Dedifferentiated amniotic fluid mesenchymal stem cell (primary cell): Measurements from ENCODE around the gene DNTT.
"Not testable (repeated sequence)": the region's sequence is repeated elsewhere in the genome, so short reads cannot be mapped to it uniquely, and the experiment has no call there.

Experiments
- DNase-seq: peaks from one replicate; pipeline ENCODE4 v3.0.0-alpha.2; 2016; ENCODE audit errors: extremely low spot score

Gene DNTT

DNA sequence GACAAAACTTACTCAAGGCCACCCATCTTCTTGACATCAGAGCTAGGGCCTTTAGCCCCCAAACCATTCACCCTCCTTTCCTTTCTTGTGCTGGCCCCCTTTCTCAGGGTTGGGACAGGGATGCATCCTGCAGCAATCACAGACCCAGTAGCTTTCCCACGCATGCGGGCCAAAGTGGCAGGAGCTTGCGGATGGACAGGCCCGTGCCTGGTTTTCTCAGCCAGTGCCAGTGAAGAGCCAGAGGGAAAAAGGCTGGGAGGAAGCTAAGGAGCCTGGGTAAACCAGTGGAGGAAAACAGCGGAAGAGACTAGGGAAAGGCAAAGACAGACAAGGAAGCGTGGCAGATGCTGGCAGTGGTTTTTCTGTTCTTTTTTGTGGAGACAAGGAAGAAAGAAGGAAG, 27.8 kb upstream of the DNTT start:
- no peak for DNase-seq

DNA sequence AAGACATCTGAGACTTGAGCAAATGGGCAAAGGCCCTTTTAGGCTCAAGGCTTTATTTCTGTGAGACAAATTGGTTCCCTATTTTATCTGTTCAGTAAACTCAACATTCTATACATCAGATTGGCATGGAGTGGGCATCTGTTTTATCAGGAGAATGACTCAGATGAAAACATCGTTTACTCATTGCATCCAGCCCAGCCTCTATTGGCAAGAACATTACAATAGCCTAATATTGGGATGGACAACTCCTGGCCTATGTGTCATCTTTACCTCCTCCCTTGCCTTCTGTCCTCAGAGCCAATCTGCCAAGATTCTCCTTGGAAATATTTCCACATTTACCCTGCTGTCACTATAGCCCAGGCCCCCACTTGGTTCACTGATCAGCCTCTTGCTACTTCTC, 27.4 kb upstream of the DNTT start:
- no peak for DNase-seq

DNA sequence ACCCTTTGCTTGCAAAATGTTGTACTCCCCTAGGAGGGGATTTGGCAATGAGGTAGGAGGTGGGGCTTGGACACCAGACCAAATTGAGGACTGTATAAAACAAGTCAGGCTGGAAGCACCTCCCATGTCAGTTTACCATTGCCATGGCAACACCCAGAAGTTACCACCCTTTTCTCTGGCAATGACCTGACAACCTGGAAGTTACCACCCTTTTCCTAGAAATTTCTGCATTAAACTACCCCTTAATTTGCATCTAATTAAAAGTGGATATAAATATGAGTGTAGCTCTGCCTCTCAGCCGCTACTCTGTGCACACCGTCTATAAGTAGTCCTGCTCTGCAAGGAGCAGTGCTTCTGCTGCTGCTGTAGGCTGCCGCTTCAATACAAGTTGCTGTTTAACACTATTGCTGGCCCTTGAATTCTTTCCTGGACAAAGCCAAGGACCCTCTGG, 25.0 kb upstream of the DNTT start:
- DNase-seq, result no peak

DNA sequence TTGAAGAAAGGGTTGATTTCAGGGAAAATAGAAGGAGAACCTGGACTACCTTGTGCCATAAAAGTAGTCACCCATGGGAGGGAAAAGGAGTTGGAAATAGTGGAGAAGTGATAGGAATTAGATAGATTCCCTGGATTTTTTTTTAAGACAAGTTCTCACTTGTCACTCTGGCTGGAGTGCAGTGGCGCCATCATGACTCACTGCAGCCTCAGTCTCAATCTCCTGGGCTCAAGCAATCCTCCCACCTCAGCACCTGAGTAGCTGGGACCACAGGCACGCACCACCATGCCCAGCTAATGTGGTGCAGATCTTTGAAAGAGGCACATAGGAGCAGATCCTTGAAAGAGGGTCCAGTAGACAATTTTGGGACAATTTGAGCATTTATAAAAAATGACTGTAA, 23.4 kb upstream of the DNTT start:
- DNase-seq, result no peak

DNA sequence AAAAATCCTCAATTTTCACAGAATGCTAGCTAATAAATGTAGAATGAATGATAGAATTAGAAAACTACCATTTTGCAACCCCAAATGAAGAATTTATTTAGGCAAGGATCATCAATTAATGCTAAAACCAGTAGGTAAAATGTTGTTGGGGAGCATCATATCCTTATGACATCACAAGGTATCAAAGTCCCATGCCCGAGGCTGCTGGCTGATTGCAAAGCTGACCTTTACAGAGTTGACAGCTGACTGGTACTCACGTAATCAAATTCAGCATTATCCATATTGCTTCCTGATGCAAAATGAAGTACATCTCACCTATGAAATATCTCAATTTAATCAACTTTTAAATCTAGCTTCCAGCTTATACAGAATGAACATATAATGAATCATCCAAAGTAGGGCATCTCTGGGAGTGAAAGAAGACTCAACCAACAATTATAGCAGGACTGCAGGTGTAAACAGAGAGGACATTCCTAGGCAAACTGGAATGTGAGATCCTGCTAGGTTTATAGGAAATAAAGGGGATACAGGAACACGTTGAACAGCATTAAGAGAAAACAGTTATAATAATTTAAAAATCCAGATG, 22.7 kb upstream of the DNTT start:
- DNase-seq, result no peak

DNA sequence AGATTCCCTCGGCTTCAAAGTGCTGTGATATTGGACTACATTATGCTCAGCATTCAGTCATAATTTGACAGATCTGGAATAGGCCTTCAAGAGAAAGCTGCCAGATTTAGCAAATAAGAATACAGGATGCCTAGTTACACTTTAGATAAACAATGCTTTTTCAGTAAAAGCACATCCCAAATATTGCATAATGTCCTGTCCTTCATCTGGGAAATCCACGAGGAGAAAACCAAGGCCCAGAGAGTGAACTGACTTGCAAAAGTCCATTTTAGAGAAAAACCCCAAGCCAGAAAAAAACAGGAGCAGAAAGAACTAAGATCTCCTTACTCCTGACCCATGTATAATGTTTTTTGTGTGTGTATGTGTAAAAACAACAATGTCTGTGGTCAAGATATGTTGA, 20.9 kb upstream of the DNTT start:
- no peak for DNase-seq

DNA sequence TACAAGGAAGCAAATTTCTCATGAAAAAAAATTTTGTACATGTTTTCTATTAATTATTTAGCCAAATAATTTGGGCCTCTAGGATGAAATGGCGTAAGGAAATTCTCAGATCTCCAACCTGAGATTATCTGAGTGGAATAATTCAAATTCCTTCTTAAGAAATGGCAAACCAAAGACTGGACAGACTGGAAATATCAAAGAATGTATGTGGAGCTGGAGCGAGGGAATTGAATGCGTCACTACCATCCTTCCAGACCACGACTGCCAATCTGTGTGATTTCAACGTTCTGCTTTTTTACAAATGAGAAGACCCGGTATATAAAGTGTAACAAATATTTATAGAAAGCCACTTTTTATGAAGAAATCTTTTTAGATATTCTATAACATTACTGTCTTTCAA, 20.5 kb upstream of the DNTT start:
- DNase-seq, result no peak

DNA sequence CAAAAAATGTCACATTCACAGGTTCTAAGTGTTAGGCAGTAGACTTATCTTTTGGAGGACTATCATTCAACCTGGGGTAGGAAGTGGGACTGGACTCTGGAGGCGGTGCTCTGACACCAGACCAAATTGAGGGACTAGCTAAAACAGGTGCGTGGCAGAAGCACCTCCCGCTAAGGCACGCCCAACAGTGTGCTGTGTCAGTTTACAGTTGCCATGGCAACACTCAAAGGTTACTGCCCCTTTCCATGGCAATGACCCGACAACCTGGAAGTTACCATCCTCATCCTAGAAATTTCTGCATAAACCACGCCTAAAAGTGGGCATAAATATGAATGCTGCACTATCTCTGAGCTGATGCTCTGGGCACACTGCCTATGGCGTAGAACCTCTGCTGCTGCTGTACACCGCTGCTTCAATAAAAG, 18.9 kb upstream of the DNTT start:
- no peak for DNase-seq

DNA sequence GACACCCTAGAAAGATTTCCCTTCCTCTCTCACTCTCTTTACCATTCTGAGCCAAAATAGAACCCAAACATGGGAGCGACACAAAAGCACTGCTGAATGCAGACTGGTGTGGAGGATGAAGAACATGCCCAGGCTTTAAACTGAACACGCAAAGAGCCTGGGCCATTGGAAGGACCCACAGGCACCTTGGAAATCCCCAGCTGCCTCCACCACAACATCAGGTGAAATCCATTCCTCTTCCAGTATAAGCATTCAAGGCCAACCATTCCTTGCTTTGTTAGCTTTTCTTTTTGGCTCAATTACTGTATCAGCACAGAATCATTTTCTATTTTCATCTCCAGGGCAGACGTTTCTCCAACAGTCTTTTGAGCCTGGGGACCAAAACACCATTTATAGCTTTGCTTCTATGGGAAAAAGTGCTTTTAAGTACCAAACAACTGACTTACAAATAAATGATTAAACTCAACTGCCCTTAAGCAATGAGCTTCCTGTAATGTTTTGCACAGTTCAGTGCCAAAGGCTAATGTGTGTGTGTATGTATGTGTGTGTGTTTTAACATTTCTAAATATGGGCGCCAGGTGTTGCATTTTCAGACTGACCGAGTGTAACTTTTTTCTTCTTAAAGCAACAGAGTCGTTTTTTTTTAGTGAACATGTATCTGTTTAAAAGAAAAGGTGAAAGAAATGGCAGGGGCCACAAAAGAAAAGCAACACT, 16.7 kb upstream of the DNTT start:
- no peak for DNase-seq

DNA sequence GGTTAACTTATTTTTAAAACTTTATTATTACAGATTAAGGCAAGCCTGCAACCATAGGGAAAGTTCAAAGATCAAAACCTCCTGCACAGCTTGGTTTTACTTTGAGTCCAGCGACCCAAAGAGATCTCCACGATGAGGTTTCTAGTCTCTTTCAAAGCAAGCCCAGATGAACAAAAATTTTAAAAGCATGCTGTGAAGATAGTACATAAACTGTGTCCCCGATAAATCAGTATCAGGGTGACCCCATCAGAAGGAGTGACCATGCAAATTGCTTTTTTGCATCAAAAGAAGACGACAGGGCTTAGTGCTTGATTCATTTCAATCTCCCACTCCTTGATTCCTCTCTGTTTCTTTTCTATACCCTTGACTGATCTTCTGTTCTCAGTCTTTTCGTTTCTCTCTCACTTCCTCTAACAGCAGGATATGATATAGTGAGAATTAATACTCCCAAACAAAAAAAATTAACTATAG, 16.0 kb upstream of the DNTT start:
- DNase-seq, result no peak

DNA sequence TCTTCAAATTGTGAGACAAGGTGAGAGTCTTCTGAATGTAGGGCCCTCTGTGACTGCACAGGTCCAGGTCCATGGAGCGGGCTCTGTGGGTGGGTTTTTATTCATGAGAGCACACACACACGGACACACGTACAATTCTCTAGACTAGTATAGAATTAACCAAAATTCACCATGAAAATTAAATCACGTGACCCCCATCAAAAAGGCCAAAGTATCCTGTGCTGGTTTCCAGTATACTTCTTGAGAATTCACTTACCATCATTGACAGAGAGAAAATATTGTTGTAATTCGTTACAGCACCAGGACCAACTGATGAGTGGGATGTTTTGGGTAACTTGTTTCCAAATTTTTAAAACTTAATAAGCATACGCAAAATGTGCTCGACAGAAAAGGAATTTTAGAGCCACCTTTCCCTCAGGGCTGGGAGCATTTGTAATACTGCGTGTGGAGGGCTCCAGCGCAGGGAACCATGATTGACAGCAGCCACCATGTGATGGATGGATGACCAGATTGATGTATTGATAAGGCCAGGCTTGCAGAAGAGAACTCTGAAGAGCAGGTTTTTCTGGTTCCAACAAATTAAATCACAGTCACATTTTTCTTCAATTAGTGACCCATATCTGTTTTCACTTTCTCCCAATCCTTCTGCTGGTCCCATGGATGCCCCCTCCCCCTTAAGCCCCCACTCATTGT, 14.9 kb upstream of the DNTT start:
- DNase-seq, result no peak

DNA sequence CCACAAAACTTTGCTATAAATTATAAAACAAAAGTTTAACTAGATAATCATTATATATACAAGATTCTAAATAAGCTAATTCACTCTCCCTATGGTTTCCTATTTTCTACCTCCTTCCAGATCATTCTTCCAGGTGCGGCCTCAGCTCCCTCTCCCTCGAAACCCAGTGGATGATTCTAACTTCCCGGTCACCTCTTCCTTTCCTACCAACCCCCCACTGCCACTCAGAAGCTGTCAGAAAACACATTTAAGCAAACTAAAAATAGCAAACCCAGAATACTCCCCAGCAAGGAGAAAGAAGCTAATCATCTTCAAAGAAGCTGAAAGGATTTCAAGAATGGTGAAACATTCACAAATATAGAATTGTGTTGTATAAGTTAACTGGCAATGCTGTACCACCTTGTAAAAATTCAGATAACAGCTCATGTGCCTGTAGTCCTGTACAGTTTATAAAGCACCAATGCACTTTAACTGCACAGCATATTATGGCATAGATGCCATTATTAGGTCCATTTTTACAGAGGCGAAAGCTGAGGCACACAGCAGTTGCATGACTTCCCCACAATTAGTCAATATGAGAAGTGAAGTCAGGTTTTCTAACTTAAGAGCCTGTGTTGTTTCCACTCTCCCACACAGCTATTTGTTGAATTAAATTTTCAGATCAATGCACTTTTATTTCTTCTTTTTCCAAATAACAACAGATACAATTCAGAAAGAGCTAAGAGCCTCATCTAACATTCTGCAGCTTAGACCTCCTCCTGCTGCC, 13.7 kb upstream of the DNTT start:
- DNase-seq, result no peak

DNA sequence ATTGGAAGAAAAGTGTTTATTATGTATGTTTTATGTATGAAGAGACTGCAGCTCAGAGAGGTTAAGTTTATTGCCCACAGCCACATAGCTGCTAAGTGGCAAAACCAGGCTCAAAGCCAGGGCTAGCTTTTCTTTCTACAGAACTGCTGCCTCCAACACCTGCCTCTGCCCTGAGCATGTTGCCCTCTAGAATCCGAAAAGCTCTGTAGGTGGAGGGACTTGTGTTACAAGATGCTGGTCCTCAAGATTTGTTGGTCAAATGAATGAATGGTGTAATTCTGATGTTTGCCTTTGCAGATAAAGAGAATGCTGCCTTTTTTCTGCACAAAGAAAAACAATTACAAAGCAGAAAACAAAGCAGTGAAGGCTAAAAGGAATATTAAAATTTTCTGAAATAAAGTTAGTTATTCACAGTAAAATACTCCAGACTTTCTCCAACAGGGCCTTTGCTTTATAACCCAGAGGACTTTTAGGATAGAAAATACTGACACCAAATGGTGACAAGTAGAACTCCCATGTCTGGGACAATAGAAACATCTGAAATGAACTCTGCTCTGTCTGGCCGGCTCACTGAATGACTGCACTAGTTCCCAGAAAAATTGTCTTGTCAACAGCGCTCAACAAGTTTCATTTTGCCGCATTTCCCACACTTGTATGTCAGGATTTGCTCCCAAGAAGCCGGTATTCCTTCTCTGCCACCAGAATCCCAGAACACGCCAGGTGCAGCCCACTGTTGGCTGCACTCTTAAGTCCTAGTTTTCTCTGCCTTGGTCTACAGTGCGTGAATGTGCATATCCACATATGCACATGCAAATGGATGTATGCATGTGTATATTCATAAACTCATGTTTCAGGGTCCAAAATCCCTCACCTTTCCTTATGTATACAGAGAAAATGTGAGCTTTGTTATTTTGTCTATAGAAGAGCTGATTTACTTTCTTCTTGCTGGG, 11.0 kb upstream of the DNTT start:
- peak; percentile 76 for DNase-seq

DNA sequence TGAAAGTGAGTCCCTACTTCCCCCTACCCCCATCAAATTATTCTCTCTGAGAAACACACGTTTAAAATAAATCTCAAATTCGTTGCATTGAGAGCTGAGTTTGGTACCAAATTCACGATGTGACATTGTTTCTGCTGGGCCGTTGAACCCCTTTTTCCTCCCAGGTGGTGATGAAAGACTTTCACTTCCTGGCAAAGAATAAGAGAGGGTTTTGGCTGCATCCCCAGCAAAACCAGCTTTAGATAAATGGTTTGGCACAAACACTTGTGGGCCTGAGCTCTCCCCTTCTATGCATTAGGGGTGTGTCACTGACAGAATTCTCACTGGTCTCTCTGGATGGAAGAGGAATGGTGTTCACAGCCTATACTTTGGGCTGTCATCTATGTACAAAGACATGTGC, 8.8 kb upstream of the DNTT start:
- no peak for DNase-seq

DNA sequence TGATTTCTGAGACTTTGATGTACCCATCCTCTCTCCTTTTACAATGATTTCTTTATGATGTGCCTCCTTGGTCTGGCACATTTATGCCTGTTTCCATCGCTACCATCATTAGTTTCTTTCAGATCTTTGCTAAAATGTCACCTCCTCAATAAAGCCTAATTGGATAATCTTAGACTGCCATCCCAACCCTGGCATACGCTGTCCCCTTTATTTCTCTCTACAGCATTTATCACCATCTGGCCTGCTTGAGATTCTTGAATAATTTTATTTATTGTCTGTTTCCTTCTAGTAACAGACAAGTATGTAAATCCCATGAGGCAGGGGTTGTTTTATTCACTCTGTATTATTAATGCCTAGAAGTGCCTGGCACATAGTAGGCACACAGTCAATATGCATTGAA, 6.7 kb upstream of the DNTT start:
- no peak for DNase-seq

DNA sequence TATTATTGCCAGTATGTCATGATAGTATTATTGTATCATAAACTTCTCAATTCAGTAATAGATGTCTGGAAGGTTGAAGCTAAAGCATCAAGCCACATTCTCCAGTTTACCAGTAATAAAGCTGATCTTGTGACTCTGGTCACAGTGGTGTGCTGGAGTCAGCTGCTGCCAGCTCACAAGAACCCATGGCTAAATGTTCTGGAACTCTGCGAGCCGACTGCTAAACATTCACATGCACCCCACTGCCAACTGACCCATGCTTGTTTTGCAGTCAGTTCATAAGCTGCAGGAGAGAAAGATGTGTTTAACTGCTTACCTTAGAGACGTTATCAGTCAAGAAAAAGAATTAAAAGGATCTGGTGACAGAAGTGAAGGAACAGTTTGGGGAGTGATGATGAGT, 5.9 kb upstream of the DNTT start:
- DNase-seq, result no peak

DNA sequence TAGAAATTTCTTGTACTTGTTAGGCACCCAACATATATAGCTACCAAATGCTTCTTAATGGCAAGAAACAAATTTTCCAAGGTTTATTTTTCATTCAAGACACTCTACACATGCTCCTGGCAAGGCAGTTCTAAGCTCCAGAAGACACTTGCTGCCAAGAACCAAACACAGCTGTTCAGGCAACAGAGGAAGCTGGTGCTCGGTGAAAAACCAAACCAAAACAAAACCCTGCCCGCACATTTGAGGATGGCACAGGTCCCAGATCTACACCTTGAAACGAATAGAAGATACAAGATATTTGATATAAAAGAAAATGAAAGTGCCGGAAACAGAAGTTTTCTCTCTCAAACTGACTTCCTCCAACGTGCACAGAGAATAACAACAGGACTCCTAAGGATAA, 4.9 kb upstream of the DNTT start:
- DNase-seq, result no peak

DNA sequence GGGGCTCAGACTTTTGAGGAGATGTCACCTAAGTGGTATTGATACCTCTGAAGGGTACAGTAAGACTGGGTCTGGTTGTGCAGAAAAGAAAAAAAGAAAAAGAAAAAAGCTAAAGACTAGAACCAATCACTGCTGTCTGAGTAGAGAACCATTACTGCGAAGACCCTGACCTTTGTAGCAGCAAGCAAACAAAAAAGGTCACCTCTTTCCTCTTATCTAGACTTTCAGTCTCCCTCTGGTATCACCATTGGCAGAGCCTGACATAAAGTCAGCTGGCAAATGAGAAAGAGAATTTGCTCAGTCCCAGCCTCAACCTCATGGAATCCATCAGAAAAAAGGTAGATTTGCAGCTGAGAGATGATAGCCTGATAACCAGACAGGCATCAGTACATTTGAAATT, 2.6 kb upstream of the DNTT start:
- DNase-seq, result no peak

DNA sequence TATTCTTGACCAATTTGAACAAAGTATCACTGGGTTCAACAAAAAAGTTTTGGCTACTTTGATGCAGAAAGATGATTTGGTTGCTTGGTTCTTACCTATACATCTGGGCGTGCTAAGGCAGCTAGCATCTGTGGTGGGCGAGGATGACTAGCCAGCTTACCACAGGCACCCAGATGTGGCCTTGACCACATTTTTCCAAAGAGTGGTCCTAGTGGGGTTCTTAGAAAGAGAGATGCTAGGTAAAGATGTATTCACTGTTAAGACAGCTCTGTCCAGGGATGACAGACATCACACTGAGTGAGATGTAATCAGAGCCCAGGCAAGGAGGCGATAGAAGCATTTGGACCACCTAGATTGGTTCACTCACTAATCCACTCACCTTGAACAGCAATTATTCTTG, 785 bp downstream of the DNTT start:
- no peak for DNase-seq

DNA sequence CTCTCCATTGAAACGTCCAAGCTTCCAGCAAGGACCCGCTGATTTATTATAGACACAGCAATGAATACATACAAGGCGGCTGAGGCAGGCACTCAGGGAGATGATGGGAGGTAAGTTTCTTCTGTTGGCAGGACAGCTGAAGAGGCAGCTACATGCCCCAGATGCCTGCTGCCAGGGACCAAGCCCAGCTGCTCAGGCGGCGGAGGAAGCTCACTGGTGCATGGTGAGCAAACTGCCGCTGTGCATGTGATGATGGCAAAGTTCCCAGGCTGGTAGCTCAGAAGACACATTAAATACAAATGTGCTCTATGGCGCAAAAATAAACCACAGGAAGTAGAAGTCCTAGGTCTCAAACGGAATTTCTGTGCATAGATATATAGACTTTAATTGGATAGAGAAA, 2.3 kb downstream of the DNTT start:
- no peak for DNase-seq

DNA sequence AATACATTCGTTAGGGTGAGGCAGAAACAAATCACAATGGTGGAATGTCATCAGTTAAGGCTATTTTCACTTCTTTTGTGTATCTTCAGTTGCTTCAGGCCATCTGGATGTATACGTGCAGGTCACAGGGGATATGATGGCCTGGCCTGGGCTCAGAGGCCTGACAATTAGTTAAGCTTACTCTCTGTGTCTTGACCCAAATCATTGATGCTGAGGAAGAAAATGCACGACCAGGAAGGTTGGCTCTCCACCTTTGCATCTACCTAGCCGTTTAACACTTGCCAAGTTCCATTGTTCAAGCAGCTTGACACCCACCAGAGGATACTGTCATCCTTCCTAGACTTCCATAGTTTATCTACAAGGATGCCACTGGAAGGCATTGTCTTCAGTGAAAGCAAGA, 4.6 kb downstream of the DNTT start:
- DNase-seq, result not testable (repeated sequence)
